ENCODE results near the gene ITGA11.

GRCh38 chr15:68295014-68295805 lies 136.8 kb downstream of the ITGA11 start:
- no peak for TF ChIP-seq CTCF (IDR thresholded peaks at IDR 0.05)
- TF ChIP-seq EZH2 (IDR thresholded peaks at IDR 0.05; ENCODE audit: borderline replicate concordance, insufficient read depth, low read depth, low read length, poor library complexity, severe bottlenecking), result no peak
